Activated CD4-positive, alpha-beta memory T cell treated with anti-CD3 and anti-CD28 coated beads for 36 hours (primary cell): ENCODE measurements around the gene STK17A. TPM values are rescaled to one million over a fixed set of nuclear protein-coding genes. Genes with fewer than 3 reads are reported as not detected.

Experiments
- CTCF ChIA-PET: fragments of 350-600 bp; sonication (Branson Sonifier 250); formaldehyde crosslinking; loops from one replicate; lab custom pipeline; 2021; ENCODE audit warnings: antibody characterized with exemption, inconsistent platforms; lab: Charles Lee
- POLR2A ChIA-PET: fragments of 350-600 bp; sonication (Branson Sonifier 250); formaldehyde crosslinking; loops from one replicate; lab custom pipeline; 2021; ENCODE audit warnings: antibody characterized with exemption; lab: Charles Lee
- DNase-seq: peaks from one replicate; pipeline ENCODE4 v3.0.0-alpha.2; 2020
- H3K27ac Mint-ChIP-seq: one replicate; pipeline ENCODE4 v1.8.0; 2021; ENCODE audit warnings: mixed read lengths
- H3K27me3 Mint-ChIP-seq: one replicate; pipeline ENCODE4 v1.8.0; 2021; ENCODE audit warnings: mixed read lengths
- H3K36me3 Mint-ChIP-seq: one replicate; pipeline ENCODE4 v1.8.0; 2021; ENCODE audit warnings: mixed read lengths
- H3K4me1 Mint-ChIP-seq: one replicate; pipeline ENCODE4 v1.8.0; 2021; ENCODE audit warnings: low read depth, mixed read lengths
- H3K4me3 Mint-ChIP-seq: one replicate; pipeline ENCODE4 v1.8.0; 2021; ENCODE audit warnings: mild to moderate bottlenecking, mixed read lengths
- H3K9me3 Mint-ChIP-seq: one replicate; pipeline ENCODE4 v1.8.0; 2021; ENCODE audit warnings: mixed read lengths
- intact Hi-C: fragments of 100-400 bp; cut with micrococcal nuclease; formaldehyde crosslinking; loops from one replicate; pipeline ENCODE4 v1.15.1; 2023
- total RNA-seq, 2 experiments: library from RNA; stranded (reverse); gene quantifications; one replicate each; pipeline ENCODE4 v1.2.3, GENCODE V29; 2021

Gene STK17A
- total RNA-seq, 2 experiments from 2014 or later = 58.2 to 62.6 TPM

- ChIA-PET POLR2A (no interaction called here), CTCF (interaction anchor here (1.0 to 1.3 kb wide), 3 partner anchors 17 to 100 kb away, joined by 3 to 4 read pairs (median 3); partner anchors contain the start of gene STK17A)
- Mint-ChIP-seq H3K9me3 (no peaks in the 10 kb centered on the region), H3K36me3 (peaks cover 34% of the 10 kb centered on the region), H3K27ac (no peak overlapping the region), H3K4me3 (no peak overlapping the region), H3K27me3 (no peaks in the 10 kb centered on the region), H3K4me1 (peaks cover 40% of the 10 kb centered on the region)
- no peak for DNase-seq
- intact Hi-C loops = no loop called here
Observed at GRCh38 chr7:43600056-43600455, 17.1 kb downstream of the STK17A start.

- intact Hi-C loops = no loop called here
- peaks cover 32% of the 10 kb centered on the region for H3K36me3 Mint-ChIP-seq
- peaks cover 41% of the 10 kb centered on the region for H3K4me1 Mint-ChIP-seq
- no peaks in the 10 kb centered on the region for H3K27me3 Mint-ChIP-seq
- CTCF ChIA-PET = interaction anchor here (1.7 to 3.2 kb wide), 2 partner anchors 11 to 19 kb away, joined by 4 to 9 read pairs; partner anchors contain the start of gene STK17A
- DNase-seq = no peak
- H3K4me3 Mint-ChIP-seq = no peak overlapping the region
- POLR2A ChIA-PET = no interaction called here
- H3K27ac Mint-ChIP-seq = no peak overlapping the region
- no peaks in the 10 kb centered on the region for H3K9me3 Mint-ChIP-seq
Observed at GRCh38 chr7:43602256-43602655, 19.3 kb downstream of the STK17A start.

GRCh38 chr7:43604251-43604650 is 21.3 kb downstream of the STK17A start:
- ChIA-PET CTCF (interaction anchor here (1.4 to 4.2 kb wide), 3 partner anchors 20 to 96 kb away, joined by 4 to 26 read pairs (median 13); partner anchors contain the start of gene STK17A), POLR2A (no interaction called here)
- intact Hi-C loops = no loop called here
- H3K4me1 Mint-ChIP-seq = peaks cover 44% of the 10 kb centered on the region
- DNase-seq = no peak
- H3K4me3 Mint-ChIP-seq = no peak overlapping the region
- peaks cover 35% of the 10 kb centered on the region for H3K36me3 Mint-ChIP-seq
- no peak overlapping the region for H3K27ac Mint-ChIP-seq
- H3K27me3 Mint-ChIP-seq = no peaks in the 10 kb centered on the region
- no peaks in the 10 kb centered on the region for H3K9me3 Mint-ChIP-seq

DNA sequence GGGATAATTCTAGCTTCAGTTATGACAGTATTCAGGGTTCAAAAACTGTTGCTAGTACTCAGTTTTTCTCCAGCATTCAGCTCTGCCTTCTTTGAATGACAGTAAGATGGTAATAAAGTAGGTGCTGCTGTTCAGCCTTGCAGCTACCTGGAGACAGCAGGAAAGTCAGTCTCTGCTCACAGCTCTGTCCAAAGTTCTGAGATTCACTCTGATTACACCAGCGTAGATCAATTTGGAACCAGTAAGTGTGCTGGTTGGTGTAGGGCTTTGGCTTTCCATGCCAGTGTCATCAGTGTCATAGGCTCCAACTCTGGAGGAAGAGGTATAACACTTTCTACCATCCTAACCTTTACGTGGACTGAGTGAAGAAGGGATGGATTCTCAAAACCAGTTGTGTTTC is 26.2 kb downstream of the STK17A start:
- no peaks in the 10 kb centered on the region for H3K27me3 Mint-ChIP-seq
- H3K27ac Mint-ChIP-seq = peak overlapping the region; percentile 43
- H3K9me3 Mint-ChIP-seq = no peaks in the 10 kb centered on the region
- no peak for DNase-seq
- no peak overlapping the region for H3K4me3 Mint-ChIP-seq
- ChIA-PET POLR2A (no interaction called here), CTCF (interaction anchor here (1.2 kb wide), 2 partner anchors 26 to 39 kb away, joined by 3 to 5 read pairs; partner anchors contain the start of gene STK17A)
- H3K4me1 Mint-ChIP-seq = peaks cover 66% of the 10 kb centered on the region
- intact Hi-C loops = no loop called here
- peaks cover 45% of the 10 kb centered on the region for H3K36me3 Mint-ChIP-seq

GRCh38 chr7:43612128-43612527 is 29.2 kb downstream of the STK17A start:
- peaks cover 44% of the 10 kb centered on the region for H3K36me3 Mint-ChIP-seq
- peaks cover 58% of the 10 kb centered on the region for H3K4me1 Mint-ChIP-seq
- intact Hi-C loops = loop anchor here (1.0 to 2.0 kb wide), 4 partner anchors 10 to 57 kb away; no protein-coding TSS in a partner anchor
- no peak overlapping the region for H3K4me3 Mint-ChIP-seq
- peak overlapping the region; percentile 47 for H3K27ac Mint-ChIP-seq
- ChIA-PET POLR2A (interaction anchor here (1.3 to 2.7 kb wide), 5 partner anchors 10 to 37 kb away, joined by 4 to 15 read pairs (median 6); partner anchors contain the start of gene STK17A), CTCF (interaction anchor here (1.1 to 12.6 kb wide), 8 partner anchors 10 to 88 kb away, joined by 3 to 112 read pairs (median 6); partner anchors contain the start of gene STK17A)
- DNase-seq = no peak
- H3K9me3 Mint-ChIP-seq = no peaks in the 10 kb centered on the region
- H3K27me3 Mint-ChIP-seq = no peaks in the 10 kb centered on the region

DNA sequence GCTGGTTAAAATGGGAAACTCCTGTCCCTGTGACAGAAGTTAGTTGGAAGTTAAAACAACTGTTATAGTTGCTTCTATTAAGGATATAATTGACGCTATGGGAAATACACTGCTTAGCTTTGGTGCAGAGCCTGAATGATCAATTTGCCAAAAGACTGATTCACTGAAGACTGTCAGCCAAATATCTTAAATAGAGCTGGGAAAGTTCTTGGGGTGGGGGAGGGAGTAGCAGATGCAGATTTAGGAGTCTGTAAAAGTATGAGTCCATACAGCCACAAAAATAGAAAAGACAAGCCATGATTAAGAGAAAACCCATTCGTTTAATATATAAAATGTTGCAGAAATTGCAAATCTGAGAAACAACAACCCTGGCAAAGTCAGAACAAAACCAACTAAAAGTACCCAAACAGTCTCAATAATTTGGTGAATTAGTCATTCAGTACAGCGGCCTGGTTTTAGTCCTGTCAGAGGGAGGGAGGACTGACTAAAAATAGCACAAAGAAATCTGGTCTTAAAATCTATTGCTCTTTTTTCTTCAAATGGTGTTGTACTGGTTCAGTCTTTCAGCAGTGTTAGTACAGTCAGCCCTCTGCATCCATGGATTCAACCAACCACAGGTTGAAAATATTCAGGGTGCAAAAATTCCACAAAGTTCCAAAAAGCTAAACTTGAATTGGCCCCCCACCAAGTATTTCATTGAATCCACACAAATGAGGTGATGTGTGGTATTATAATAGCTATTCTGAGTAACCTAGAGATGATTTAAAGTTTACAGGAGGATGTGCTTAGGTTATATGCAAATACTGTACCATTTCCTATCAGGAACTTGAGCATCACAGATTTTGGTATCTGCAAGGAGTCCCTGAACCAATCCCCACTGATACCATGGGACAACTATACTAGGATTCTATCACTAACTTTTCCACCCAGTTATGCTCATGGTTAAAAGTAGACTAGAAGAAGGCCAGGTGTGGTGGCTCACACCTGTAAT is 30.0 kb downstream of the STK17A start:
- H3K27ac Mint-ChIP-seq = peak overlapping the region; percentile 83
- peak overlapping the region; percentile 43 for H3K4me3 Mint-ChIP-seq
- intact Hi-C loops = loop anchor here (1.0 to 2.0 kb wide), 5 partner anchors 9 to 56 kb away; no protein-coding TSS in a partner anchor
- no peaks in the 10 kb centered on the region for H3K27me3 Mint-ChIP-seq
- ChIA-PET POLR2A (interaction anchor here (0.7 to 2.7 kb wide), 8 partner anchors 9 to 36 kb away, joined by 3 to 15 read pairs (median 6); partner anchors contain the start of gene STK17A), CTCF (interaction anchor here (1.1 to 12.6 kb wide), 9 partner anchors 10 to 87 kb away, joined by 3 to 112 read pairs (median 8); partner anchors contain the start of gene STK17A)
- H3K9me3 Mint-ChIP-seq = no peaks in the 10 kb centered on the region
- peaks cover 44% of the 10 kb centered on the region for H3K36me3 Mint-ChIP-seq
- H3K4me1 Mint-ChIP-seq = peaks cover 58% of the 10 kb centered on the region
- DNase-seq = peak; percentile 33

GRCh38 chr7:43615558-43616145 is 32.7 kb downstream of the STK17A start:
- H3K36me3 Mint-ChIP-seq = peaks cover 27% of the 10 kb centered on the region
- ChIA-PET CTCF (interaction anchor here (1.1 to 12.6 kb wide), 3 partner anchors 14 to 84 kb away, joined by 3 to 112 read pairs (median 4); partner anchors contain the start of gene STK17A), POLR2A (interaction anchor here (1.3 kb wide), 1 partner anchor 33 kb away, joined by 4 read pairs; no protein-coding TSS in a partner anchor)
- no peaks in the 10 kb centered on the region for H3K9me3 Mint-ChIP-seq
- no peak overlapping the region for H3K4me3 Mint-ChIP-seq
- peak overlapping the region; percentile 44 for H3K27ac Mint-ChIP-seq
- intact Hi-C loops = no loop called here
- H3K4me1 Mint-ChIP-seq = peaks cover 41% of the 10 kb centered on the region
- no peak for DNase-seq
- no peaks in the 10 kb centered on the region for H3K27me3 Mint-ChIP-seq

GRCh38 chr7:43616977-43617376 is 34.1 kb downstream of the STK17A start:
- H3K27ac Mint-ChIP-seq = no peak overlapping the region
- intact Hi-C loops = no loop called here
- H3K36me3 Mint-ChIP-seq = peaks cover 34% of the 10 kb centered on the region
- POLR2A ChIA-PET = interaction anchor here (1.3 kb wide), 1 partner anchor 83 kb away, joined by 5 read pairs; no protein-coding TSS in a partner anchor
- no peak overlapping the region for H3K4me3 Mint-ChIP-seq
- H3K27me3 Mint-ChIP-seq = no peaks in the 10 kb centered on the region
- H3K9me3 Mint-ChIP-seq = no peaks in the 10 kb centered on the region
- DNase-seq = no peak
- H3K4me1 Mint-ChIP-seq = peaks cover 46% of the 10 kb centered on the region
- CTCF ChIA-PET = interaction anchor here (2.0 to 12.6 kb wide), 2 partner anchors 35 to 83 kb away, joined by 9 to 112 read pairs; partner anchors contain the start of gene STK17A

- H3K4me1 Mint-ChIP-seq = peaks cover 46% of the 10 kb centered on the region
- POLR2A ChIA-PET = interaction anchor here (1.2 kb wide), 1 partner anchor 35 kb away, joined by 5 read pairs; the partner anchor contains the start of gene STK17A
Observed at GRCh38 chr7:43618073-43618472, 35.2 kb downstream of the STK17A start.

GRCh38 chr7:43619213-43620012 is 36.5 kb downstream of the STK17A start:
- H3K9me3 Mint-ChIP-seq = no peaks in the 10 kb centered on the region
- CTCF ChIA-PET = interaction anchor here (1.0 to 12.6 kb wide), 4 partner anchors 20 to 219 kb away, joined by 3 to 112 read pairs (median 10); partner anchors contain the start of gene STK17A
- H3K4me1 Mint-ChIP-seq = peaks cover 45% of the 10 kb centered on the region
- no peak overlapping the region for H3K27ac Mint-ChIP-seq
- no peaks in the 10 kb centered on the region for H3K27me3 Mint-ChIP-seq
- no peak for DNase-seq
- POLR2A ChIA-PET = interaction anchor here (1.2 to 3.4 kb wide), 4 partner anchors 14 to 37 kb away, joined by 3 to 16 read pairs (median 6); partner anchors contain the start of gene STK17A
- peaks cover 34% of the 10 kb centered on the region for H3K36me3 Mint-ChIP-seq
- H3K4me3 Mint-ChIP-seq = no peak overlapping the region
- intact Hi-C loops = no loop called here

More at GRCh38 chr7:43618073-43618472, 35.2 kb downstream of the STK17A start:
- DNase-seq = no peak
- intact Hi-C loops = no loop called here
- no peak overlapping the region for H3K4me3 Mint-ChIP-seq
- CTCF ChIA-PET = interaction anchor here (1.0 to 12.6 kb wide), 3 partner anchors 36 to 220 kb away, joined by 3 to 112 read pairs (median 9); partner anchors contain the start of gene STK17A
- H3K27me3 Mint-ChIP-seq = no peaks in the 10 kb centered on the region
- peaks cover 32% of the 10 kb centered on the region for H3K36me3 Mint-ChIP-seq
- no peak overlapping the region for H3K27ac Mint-ChIP-seq
- H3K9me3 Mint-ChIP-seq = no peaks in the 10 kb centered on the region
